Activated gamma-delta T cell treated with Interleukin-2 at 50 U/mL for 16 hours (primary cell): Measurements from ENCODE around the gene MOB3A.

Experiments
- DNase-seq: peaks from one replicate; pipeline ENCODE4 v3.0.0-alpha.2; 2020

The MOB3A gene

GRCh38 chr19:2032296-2032941 is 63.7 kb downstream of the MOB3A start:
- DNase-seq: peak; percentile 40

GRCh38 chr19:2027361-2027760 is 68.8 kb downstream of the MOB3A start:
- no peak for DNase-seq

- no peak for DNase-seq
These were observed 69.4 kb downstream of the MOB3A start for GRCh38 chr19:2026770-2027169.

- DNase-seq: no peak
These were observed 73.8 kb downstream of the MOB3A start for GRCh38 chr19:2022289-2022688.

GRCh38 chr19:2021453-2022140 is 74.5 kb downstream of the MOB3A start:
- no peak for DNase-seq
